ENCODE results near the gene MAPKAP1.

GRCh38 chr9:125477089-125477544 lies 229.9 kb downstream of the MAPKAP1 start:
- TF ChIP-seq CTCF (IDR thresholded peaks at IDR 0.05) (no peak), POLR2A (IDR thresholded peaks at IDR 0.05) (no peak)
